HEK293 (cell line): ENCODE data around the gene TMEM187.

ENCODE experiments used
- BCL11B ChIP-seq: fragments of 450-650 bp; formaldehyde crosslinking; IDR thresholded peaks from 2 replicates; pipeline ENCODE4 v1.5.1; 2016; ENCODE audit warnings: low read depth, missing biosample characterization, missing genetic modification characterization
- CTCF ChIP-seq: fragments of 450-650 bp; formaldehyde crosslinking; IDR thresholded peaks from 2 replicates; pipeline ENCODE4 v1.5.1; 2016; ENCODE audit warnings: missing biosample characterization, missing genetic modification characterization
- HIC1 ChIP-seq: fragments of 450-650 bp; formaldehyde crosslinking; IDR thresholded peaks from 2 replicates; pipeline ENCODE4 v1.5.1; 2016; ENCODE audit warnings: missing biosample characterization, missing genetic modification characterization
- MZF1 ChIP-seq: fragments of 450-650 bp; formaldehyde crosslinking; IDR thresholded peaks from 2 replicates; pipeline ENCODE4 v1.5.1; 2017; ENCODE audit warnings: missing biosample characterization, missing genetic modification characterization, borderline replicate concordance
- PRDM2 ChIP-seq: fragments of 450-650 bp; formaldehyde crosslinking; IDR thresholded peaks from 2 replicates; pipeline ENCODE4 v1.5.1; 2016; ENCODE audit warnings: missing biosample characterization, missing genetic modification characterization, borderline replicate concordance
- ZBTB7A ChIP-seq: fragments of 450-650 bp; formaldehyde crosslinking; IDR thresholded peaks from 2 replicates; pipeline ENCODE4 v1.5.1; 2016; ENCODE audit warnings: low read depth, missing biosample characterization, missing genetic modification characterization
- ZNF16 ChIP-seq: fragments of 450-650 bp; formaldehyde crosslinking; IDR thresholded peaks from 2 replicates; pipeline ENCODE4 v1.5.1; 2016; ENCODE audit warnings: low read depth, missing biosample characterization, missing genetic modification characterization
- ZNF184 ChIP-seq: fragments of 450-650 bp; IDR thresholded peaks from 2 replicates; pipeline ENCODE4 v1.5.1; 2018; ENCODE audit warnings: missing biosample characterization, mild to moderate bottlenecking, missing genetic modification characterization
- ZNF221 ChIP-seq: fragments of 450-650 bp; formaldehyde crosslinking; IDR thresholded peaks from 2 replicates; pipeline ENCODE4 v1.5.1; 2017; ENCODE audit warnings: missing biosample characterization, missing genetic modification characterization, borderline replicate concordance
- ZNF239 ChIP-seq: fragments of 450-650 bp; formaldehyde crosslinking; IDR thresholded peaks from 2 replicates; pipeline ENCODE4 v1.5.1; 2016; ENCODE audit warnings: missing biosample characterization, missing genetic modification characterization
- ZNF24 ChIP-seq: fragments of 450-650 bp; formaldehyde crosslinking; IDR thresholded peaks from 2 replicates; pipeline ENCODE4 v1.5.1; 2016; ENCODE audit warnings: missing biosample characterization, missing genetic modification characterization
- ZNF426 ChIP-seq: fragments of 450-650 bp; formaldehyde crosslinking; IDR thresholded peaks from 2 replicates; pipeline ENCODE4 v1.5.1; 2017; ENCODE audit warnings: missing biosample characterization, missing genetic modification characterization, mild to moderate bottlenecking, inconsistent platforms, moderate library complexity
- ZNF449 ChIP-seq: fragments of 450-650 bp; formaldehyde crosslinking; IDR thresholded peaks from 2 replicates; pipeline ENCODE4 v1.5.1; 2017; ENCODE audit warnings: missing biosample characterization, mild to moderate bottlenecking, missing genetic modification characterization, moderate library complexity
- ZNF561 ChIP-seq: fragments of 450-650 bp; IDR thresholded peaks from 2 replicates; pipeline ENCODE4 v1.5.1; 2018; ENCODE audit warnings: missing biosample characterization, missing genetic modification characterization, borderline replicate concordance
- ZNF600 ChIP-seq: fragments of 450-650 bp; formaldehyde crosslinking; IDR thresholded peaks from 2 replicates; pipeline ENCODE4 v1.5.1; 2016; ENCODE audit warnings: missing biosample characterization, missing genetic modification characterization
- ZNF660 ChIP-seq: fragments of 450-650 bp; IDR thresholded peaks from 2 replicates; pipeline ENCODE4 v1.5.1; 2018; ENCODE audit warnings: missing biosample characterization, mild to moderate bottlenecking, missing genetic modification characterization
- ZNF837 ChIP-seq: fragments of 450-650 bp; formaldehyde crosslinking; IDR thresholded peaks from 2 replicates; pipeline ENCODE4 v1.5.1; 2016; ENCODE audit warnings: missing biosample characterization, missing genetic modification characterization
- ZSCAN23 ChIP-seq: fragments of 450-650 bp; formaldehyde crosslinking; IDR thresholded peaks from 2 replicates; pipeline ENCODE4 v1.5.1; 2016; ENCODE audit warnings: missing biosample characterization, missing genetic modification characterization
- TF ChIP-seq, protein P1 (sequence below): fragments of 450-650 bp; formaldehyde crosslinking; optimal IDR thresholded peaks from 2 replicates; pipeline ENCODE3; 2016; ENCODE audit warnings: missing biosample characterization, mild to moderate bottlenecking, missing genetic modification characterization
- TF ChIP-seq, protein P2 (sequence below): fragments of 450-650 bp; formaldehyde crosslinking; IDR thresholded peaks from 2 replicates; pipeline ENCODE4 v1.5.1; 2016; ENCODE audit warnings: missing biosample characterization, missing genetic modification characterization

The TMEM187 gene

GRCh38 chrX:154019633-154020528 lies 47.3 kb downstream of the TMEM187 start, which contains the start of gene IRAK1 (continued):
- TF ChIP-seq ZNF184 (no peak), ZSCAN23 (no peak), ZNF837 (tag by site-specific recombination) (no peak), MZF1 (tag by site-specific recombination) (no peak), CTCF (tag by site-specific recombination) (0 out of 2 replicates have a peak, but pooled peaks have one; percentile 23), BCL11B (tag by site-specific recombination) (no peak), ZNF449 (tag by site-specific recombination) (no peak), ZNF561 (0 out of 2 replicates have a peak, but pooled peaks have one; percentile 34), ZNF600 (tag by site-specific recombination) (peak; percentile 22; the same call in 1 of the 2 replicates), ZNF221 (tag by site-specific recombination) (no peak), PRDM2 (tag by site-specific recombination) (no peak), HIC1 (tag by site-specific recombination) (peak; percentile 11; the same call in 1 of the 2 replicates), ZBTB7A (tag by site-specific recombination) (no peak), ZNF24 (no peak), ZNF426 (no peak), ZNF16 (no peak), ZNF239 (tag by site-specific recombination) (no peak), ZNF660 (tag by site-specific recombination) (no peak)
- TF ChIP-seq, protein P1, sequence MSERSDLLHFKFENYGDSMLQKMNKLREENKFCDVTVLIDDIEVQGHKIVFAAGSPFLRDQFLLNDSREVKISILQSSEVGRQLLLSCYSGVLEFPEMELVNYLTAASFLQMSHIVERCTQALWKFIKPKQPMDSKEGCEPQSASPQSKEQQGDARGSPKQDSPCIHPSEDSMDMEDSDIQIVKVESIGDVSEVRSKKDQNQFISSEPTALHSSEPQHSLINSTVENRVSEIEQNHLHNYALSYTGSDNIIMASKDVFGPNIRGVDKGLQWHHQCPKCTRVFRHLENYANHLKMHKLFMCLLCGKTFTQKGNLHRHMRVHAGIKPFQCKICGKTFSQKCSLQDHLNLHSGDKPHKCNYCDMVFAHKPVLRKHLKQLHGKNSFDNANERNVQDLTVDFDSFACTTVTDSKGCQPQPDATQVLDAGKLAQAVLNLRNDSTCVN (tag by site-specific recombination): peak; percentile 14
- TF ChIP-seq, protein P2, sequence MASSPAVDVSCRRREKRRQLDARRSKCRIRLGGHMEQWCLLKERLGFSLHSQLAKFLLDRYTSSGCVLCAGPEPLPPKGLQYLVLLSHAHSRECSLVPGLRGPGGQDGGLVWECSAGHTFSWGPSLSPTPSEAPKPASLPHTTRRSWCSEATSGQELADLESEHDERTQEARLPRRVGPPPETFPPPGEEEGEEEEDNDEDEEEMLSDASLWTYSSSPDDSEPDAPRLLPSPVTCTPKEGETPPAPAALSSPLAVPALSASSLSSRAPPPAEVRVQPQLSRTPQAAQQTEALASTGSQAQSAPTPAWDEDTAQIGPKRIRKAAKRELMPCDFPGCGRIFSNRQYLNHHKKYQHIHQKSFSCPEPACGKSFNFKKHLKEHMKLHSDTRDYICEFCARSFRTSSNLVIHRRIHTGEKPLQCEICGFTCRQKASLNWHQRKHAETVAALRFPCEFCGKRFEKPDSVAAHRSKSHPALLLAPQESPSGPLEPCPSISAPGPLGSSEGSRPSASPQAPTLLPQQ (tag by site-specific recombination): 0 out of 2 replicates have a peak, but pooled peaks have one; percentile 20
